ENCODE measurements around the gene TTC9B.

TTC9B gene

GRCh38 chr19:40251244-40251643, 33.1 kb upstream of the TTC9B start:
- DNase-seq (ENCODE audit: low read depth, low spot score), result no peak
- no peak overlapping the region for H3K4me3 ChIP-seq (ENCODE audit: low read length)

GRCh38 chr19:40249781-40250180, 31.6 kb upstream of the TTC9B start:
- no peak for DNase-seq (ENCODE audit: low read depth, low spot score)

GRCh38 chr19:40249201-40249600, 31.0 kb upstream of the TTC9B start:
- H3K4me3 ChIP-seq (ENCODE audit: low read length), result no peak overlapping the region
- no peak for DNase-seq (ENCODE audit: low read depth, low spot score)

More at GRCh38 chr19:40249781-40250180, 31.6 kb upstream of the TTC9B start:
- no peak overlapping the region for H3K4me3 ChIP-seq (ENCODE audit: low read length)

GRCh38 chr19:40247735-40248262, 29.6 kb upstream of the TTC9B start:
- DNase-seq (ENCODE audit: low read depth, low spot score), result no peak
- no peak overlapping the region for H3K4me3 ChIP-seq (ENCODE audit: low read length)

GRCh38 chr19:40247178-40247577, 29.0 kb upstream of the TTC9B start:
- no peak for DNase-seq (ENCODE audit: low read depth, low spot score)
- H3K4me3 ChIP-seq (ENCODE audit: low read length), result no peak overlapping the region

GRCh38 chr19:40246292-40247073, 28.3 kb upstream of the TTC9B start:
- DNase-seq (ENCODE audit: low read depth, low spot score), result no peak
- no peak overlapping the region for H3K4me3 ChIP-seq (ENCODE audit: low read length)

- H3K4me3 ChIP-seq (ENCODE audit: low read length), result no peak overlapping the region
- no peak for DNase-seq (ENCODE audit: low read depth, low spot score)
Observed at GRCh38 chr19:40245506-40246128, 27.4 kb upstream of the TTC9B start.

GRCh38 chr19:40244579-40245317, 26.6 kb upstream of the TTC9B start:
- DNase-seq (ENCODE audit: low read depth, low spot score), result no peak
- H3K4me3 ChIP-seq (ENCODE audit: low read length), result no peak overlapping the region

- no peak for DNase-seq (ENCODE audit: low read depth, low spot score)
- H3K4me3 ChIP-seq (ENCODE audit: low read length), result no peak overlapping the region
Observed at GRCh38 chr19:40243181-40243580, 25.0 kb upstream of the TTC9B start.

- no peak overlapping the region for H3K4me3 ChIP-seq (ENCODE audit: low read length)
- DNase-seq (ENCODE audit: low read depth, low spot score), result no peak
Observed at GRCh38 chr19:40242480-40242879, 24.3 kb upstream of the TTC9B start.

- H3K4me3 ChIP-seq (ENCODE audit: low read length), result no peak overlapping the region
- no peak for DNase-seq (ENCODE audit: low read depth, low spot score)
Observed at GRCh38 chr19:40241809-40242384, 23.7 kb upstream of the TTC9B start.

- no peak for DNase-seq (ENCODE audit: low read depth, low spot score)
- no peak overlapping the region for H3K4me3 ChIP-seq (ENCODE audit: low read length)
Observed at GRCh38 chr19:40241125-40241808, 23.1 kb upstream of the TTC9B start.

- no peak overlapping the region for H3K4me3 ChIP-seq (ENCODE audit: low read length)
- DNase-seq (ENCODE audit: low read depth, low spot score), result no peak
Observed at GRCh38 chr19:40240332-40240731, 22.1 kb upstream of the TTC9B start.

- no peak overlapping the region for H3K4me3 ChIP-seq (ENCODE audit: low read length)
- no peak for DNase-seq (ENCODE audit: low read depth, low spot score)
Observed at GRCh38 chr19:40239415-40240226, 21.4 kb upstream of the TTC9B start.

- DNase-seq (ENCODE audit: low read depth, low spot score), result no peak
- H3K4me3 ChIP-seq (ENCODE audit: low read length), result no peak overlapping the region
Observed at GRCh38 chr19:40238775-40239174, 20.6 kb upstream of the TTC9B start.

- DNase-seq (ENCODE audit: low read depth, low spot score), result no peak
- H3K4me3 ChIP-seq (ENCODE audit: low read length), result no peak overlapping the region
Observed at GRCh38 chr19:40237791-40238190, 19.6 kb upstream of the TTC9B start.

- no peak overlapping the region for H3K4me3 ChIP-seq (ENCODE audit: low read length)
- DNase-seq (ENCODE audit: low read depth, low spot score), result no peak
Observed at GRCh38 chr19:40236366-40236765, 18.2 kb upstream of the TTC9B start.

- DNase-seq (ENCODE audit: low read depth, low spot score), result no peak
- no peak overlapping the region for H3K4me3 ChIP-seq (ENCODE audit: low read length)
Observed at GRCh38 chr19:40236026-40236355, 17.8 kb upstream of the TTC9B start.

All from Jurkat, Clone E6-1 (cell line).